ENCODE results near the gene WDR86. TPM values are rescaled to one million over a fixed set of nuclear protein-coding genes. Genes with fewer than 3 reads are reported as not detected.

The WDR86 gene
- total RNA-seq, 1 experiment from 2014 or later, result not detected

- no peak for ATAC-seq
Measured at GRCh38 chr7:151367284-151367683, 42.6 kb downstream of the WDR86 start.

More at GRCh38 chr7:151367284-151367683, 42.6 kb downstream of the WDR86 start:
- Histone ChIP-seq H3K4me3 (replicated peaks in 1 of 2; ENCODE audit: low read depth in 1 of 2, low read length in 2 of 2) (no peak overlapping the region), H4K20me1 (ENCODE audit: insufficient read depth) (no peaks in the 10 kb centered on the region), H3K27me3 (ENCODE audit: insufficient read depth, low read length) (no peaks in the 10 kb centered on the region), H2AFZ (ENCODE audit: low read depth, low read length, poor library complexity, severe bottlenecking) (no peak overlapping the region), H3K4me1 (ENCODE audit: control insufficient read depth in 1 of 2, insufficient read depth in 2 of 2, low read length in 2 of 2) (peaks cover 2 to 11% of the 10 kb centered on the region in 2 experiments; a peak in 2 of 4 replicates), H3K9me3 (ENCODE audit: control insufficient read depth in 1 of 2, insufficient read depth in 1 of 2, low read depth in 1 of 2, low read length in 2 of 2) (no peaks in the 10 kb centered on the region), H3K36me3 (ENCODE audit: control insufficient read depth in 1 of 2, insufficient read depth in 2 of 2, low read length in 2 of 2) (peaks cover 4% of the 10 kb centered on the region in 2 experiments; a peak in 2 of 4 replicates), H3K9ac (ENCODE audit: low read length) (no peak overlapping the region), H3K9me2 (ENCODE audit: insufficient read depth) (no peaks in the 10 kb centered on the region), H3K79me2 (ENCODE audit: insufficient read depth, low read length) (no peaks in the 10 kb centered on the region), H3K27ac (ENCODE audit: low read depth, low read length) (no peak overlapping the region), H3K4me2 (ENCODE audit: low read length) (no peak overlapping the region)
- ChIA-PET POLR2A (no interaction called here), CTCF (interaction anchor here (4.2 kb wide), 1 partner anchor 81 kb away, joined by 40 read pairs; no protein-coding TSS in a partner anchor), RAD21 (ENCODE audit: low non-redundant PET in 1 of 2, low total read pairs in 2 of 2, uncharacterized antibody in 2 of 2, unreplicated experiment in 2 of 2) (interaction anchor here in 1 of 2 experiments (2.2 kb wide), 1 partner anchor 81 kb away, joined by 12 read pairs; no protein-coding TSS in a partner anchor)
- intact Hi-C loops (cut with micrococcal nuclease), result no loop called here
- TF ChIP-seq RAD21 (IDR thresholded peaks at IDR 0.05; ENCODE audit: low read depth), result no peak
- no peak for TF ChIP-seq ELF1 (IDR thresholded peaks at IDR 0.05; ENCODE audit: borderline replicate concordance, low read depth)
- no peak for TF ChIP-seq YY1 (IDR thresholded peaks at IDR 0.05; ENCODE audit: extremely low read depth, insufficient replicate concordance, low read depth, low read length)
- no peak for TF ChIP-seq CEBPB (IDR thresholded peaks at IDR 0.05; ENCODE audit: low read depth)
- TF ChIP-seq CTCF (IDR thresholded peaks at IDR 0.05 in 2 of 3, conservative IDR thresholded peaks at IDR 0.05 in 1 of 3; ENCODE audit: borderline replicate concordance in 1 of 3, insufficient read depth in 1 of 3, low read depth in 2 of 3, low read length in 2 of 3), result no peak
- TF ChIP-seq ZNF274 (IDR thresholded peaks at IDR 0.05; ENCODE audit: low read depth, low read length), result no peak
- no peak for TF ChIP-seq JUND (IDR thresholded peaks at IDR 0.05)
- TF ChIP-seq EZH2 (IDR thresholded peaks at IDR 0.05), result no peak
- no peak for TF ChIP-seq ZFX (IDR thresholded peaks at IDR 0.05)
- TF ChIP-seq POLR2A (IDR thresholded peaks at IDR 0.05; ENCODE audit: borderline replicate concordance, extremely low read depth, insufficient read depth, insufficient read length), result no peak
- TF ChIP-seq TCF7L2 (IDR thresholded peaks at IDR 0.05; ENCODE audit: borderline replicate concordance, extremely low read depth, insufficient read depth, insufficient read length), result no peak
- TF ChIP-seq SIN3A (IDR thresholded peaks at IDR 0.05; ENCODE audit: low read depth), result no peak
- no peak for DNase-seq (ENCODE audit: low read depth, low spot score)
- no TSS peak for BruUV-seq (replicated peaks)

All from HCT116 (cell line).